Ishikawa (cell line): ENCODE measurements around the gene RNF39.

Experiments
- CEBPB ChIP-seq: IDR thresholded peaks from 2 replicates; pipeline ENCODE4 v1.6.1; 2012
- CREB1 ChIP-seq: IDR thresholded peaks from 2 replicates; pipeline ENCODE4 v1.6.1; 2012; ENCODE audit warnings: low read depth
- EGR1 ChIP-seq: IDR thresholded peaks from 2 replicates; pipeline ENCODE4 v1.6.1; 2012
- EP300 ChIP-seq: IDR thresholded peaks from 2 replicates; pipeline ENCODE4 v1.6.1; 2012; ENCODE audit warnings: borderline replicate concordance
- FOXM1 ChIP-seq: IDR thresholded peaks from 2 replicates; pipeline ENCODE4 v1.6.1; 2012; ENCODE audit warnings: low read depth, borderline replicate concordance
- NFIC ChIP-seq: IDR thresholded peaks from 2 replicates; pipeline ENCODE4 v1.6.1; 2012
- RAD21 ChIP-seq: IDR thresholded peaks from 2 replicates; pipeline ENCODE4 v1.6.1; 2012; ENCODE audit warnings: low read depth
- REST ChIP-seq: IDR thresholded peaks from 2 replicates; pipeline ENCODE4 v1.6.1; 2012; ENCODE audit warnings: low read depth, mild to moderate bottlenecking
- TAF1 ChIP-seq: IDR thresholded peaks from 2 replicates; pipeline ENCODE4 v1.6.1; 2012; ENCODE audit warnings: low read depth, mild to moderate bottlenecking
- TCF12 ChIP-seq: IDR thresholded peaks from 2 replicates; pipeline ENCODE4 v1.6.1; 2012; ENCODE audit warnings: low read depth
- TEAD4 ChIP-seq: IDR thresholded peaks from 2 replicates; pipeline ENCODE4 v1.6.1; 2012
- USF1 ChIP-seq: IDR thresholded peaks from 2 replicates; pipeline ENCODE4 v1.6.1; 2012
- YY1 ChIP-seq: IDR thresholded peaks from 2 replicates; pipeline ENCODE4 v1.6.1; 2012; ENCODE audit warnings: low read depth
- ZBTB7A ChIP-seq: IDR thresholded peaks from 2 replicates; pipeline ENCODE4 v1.6.1; 2012; ENCODE audit warnings: low read depth
- TF ChIP-seq, protein P1 (sequence below): IDR thresholded peaks from 2 replicates; pipeline ENCODE4 v1.6.1; 2012

Gene RNF39

DNA sequence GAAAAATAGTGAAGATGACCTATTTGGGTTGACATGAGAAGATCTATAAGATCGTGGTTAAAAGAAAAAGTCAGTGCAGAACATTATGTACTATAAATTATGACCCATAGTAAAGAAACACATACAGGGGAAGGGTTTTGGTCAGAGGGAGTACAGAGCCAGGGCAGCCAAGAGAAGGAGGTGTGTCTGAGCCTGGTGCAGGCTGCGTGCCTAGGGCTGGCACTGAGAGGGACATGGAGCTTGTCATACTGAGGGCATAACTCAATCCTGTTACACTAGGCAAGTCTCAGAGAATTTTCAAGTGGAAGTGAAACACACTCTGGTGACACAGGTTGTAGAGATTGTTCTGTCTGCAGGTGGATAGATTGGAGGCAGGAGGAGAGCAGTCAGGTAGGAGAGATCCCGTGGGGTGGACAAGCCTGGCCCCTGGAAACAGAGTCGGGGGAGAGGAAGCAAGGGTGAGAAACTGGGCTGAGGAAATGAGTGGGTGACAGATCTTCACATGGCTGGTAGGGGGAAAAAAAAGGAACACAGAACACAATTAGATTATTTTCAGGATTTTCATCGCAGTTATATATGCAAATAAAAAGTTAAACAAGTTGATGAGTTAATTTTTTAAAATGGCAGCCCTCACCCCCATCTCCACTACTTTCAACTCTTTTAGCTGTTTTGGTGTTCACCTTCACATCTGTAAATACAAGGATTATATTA lies 18.5 kb upstream of the RNF39 start:
- TF ChIP-seq TAF1 (no peak), ZBTB7A (no peak), YY1 (no peak), USF1 (no peak), NFIC (no peak)
- TF ChIP-seq, protein P1, sequence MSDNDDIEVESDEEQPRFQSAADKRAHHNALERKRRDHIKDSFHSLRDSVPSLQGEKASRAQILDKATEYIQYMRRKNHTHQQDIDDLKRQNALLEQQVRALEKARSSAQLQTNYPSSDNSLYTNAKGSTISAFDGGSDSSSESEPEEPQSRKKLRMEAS = no peak

GRCh38 chr6:30092852-30093543 lies 17.4 kb upstream of the RNF39 start:
- no peak for TF ChIP-seq EP300
- TF ChIP-seq YY1 = no peak
- TF ChIP-seq TCF12 = no peak
- no peak for TF ChIP-seq TEAD4
- TF ChIP-seq, protein P1 = no peak
- no peak for TF ChIP-seq FOXM1
- no peak for TF ChIP-seq CREB1
- no peak for TF ChIP-seq EGR1
- no peak for TF ChIP-seq RAD21
- TF ChIP-seq NFIC = no peak
- TF ChIP-seq USF1 = no peak

DNA sequence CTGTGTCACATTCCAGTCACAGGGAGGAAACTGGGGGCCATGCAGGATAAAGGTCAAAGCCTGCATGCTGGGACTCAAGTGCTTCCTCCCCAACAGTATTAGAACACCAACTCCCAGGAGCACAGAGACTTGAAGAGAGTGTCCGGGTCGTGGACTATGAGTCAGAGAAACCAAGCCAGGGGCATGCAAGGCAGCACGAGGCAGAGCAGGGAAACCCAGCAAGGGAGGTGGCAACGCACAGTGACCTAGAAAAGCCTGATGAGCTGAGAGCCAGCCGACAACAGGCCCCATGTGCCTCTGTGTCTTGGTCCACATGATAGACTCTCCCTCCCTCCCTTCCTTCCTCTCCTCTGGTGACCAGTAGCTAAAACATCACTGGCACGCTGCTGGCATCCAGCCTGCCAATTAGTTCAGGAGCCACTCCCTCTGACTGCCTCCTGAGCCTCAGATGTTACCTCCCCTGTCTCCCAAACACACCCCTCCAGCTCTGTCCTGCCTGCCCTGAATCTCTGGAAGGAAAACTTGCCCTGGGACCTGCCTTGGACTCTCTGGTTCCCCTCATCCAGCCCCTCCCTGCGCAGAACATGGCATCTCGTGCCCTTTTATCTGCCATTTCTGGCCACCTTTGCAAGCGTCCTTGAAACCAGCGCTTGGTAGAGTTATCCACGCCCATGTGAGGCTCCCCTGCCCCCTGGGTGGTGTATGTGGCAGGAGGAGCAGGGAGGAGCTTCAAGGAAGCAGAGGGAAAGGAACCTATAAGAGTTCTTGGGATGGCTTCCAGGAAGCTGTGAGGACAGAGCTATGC lies 16.2 kb upstream of the RNF39 start:
- TF ChIP-seq NFIC (peak; percentile 23; the same call in 1 of the 2 replicates), USF1 (no peak)
- TF ChIP-seq, protein P1 = peak; percentile 95

DNA sequence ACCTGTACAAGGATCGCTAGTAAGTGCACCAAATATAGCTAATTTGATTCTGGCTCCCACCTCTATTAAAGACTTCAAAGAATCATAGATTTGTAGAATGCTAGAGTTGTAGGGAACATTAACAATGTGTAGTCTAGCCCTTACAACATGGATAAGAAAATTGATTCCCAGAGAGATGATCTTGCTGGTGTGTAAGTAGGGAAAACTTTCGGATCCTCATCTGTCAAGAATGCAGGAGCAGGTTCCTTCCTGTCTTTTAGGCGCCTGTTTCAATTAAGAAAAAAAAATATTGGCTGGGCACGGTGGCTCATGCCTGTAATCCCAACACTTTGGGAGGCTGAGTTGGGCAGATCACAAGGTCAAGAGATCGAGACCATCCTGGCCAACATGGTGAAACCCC lies 12.3 kb upstream of the RNF39 start:
- TF ChIP-seq, protein P1 = no peak
- TF ChIP-seq TCF12 = no peak
- no peak for TF ChIP-seq EGR1
- TF ChIP-seq USF1 = no peak
- TF ChIP-seq NFIC = no peak
- TF ChIP-seq CEBPB = no peak
- TF ChIP-seq ZBTB7A = no peak
- TF ChIP-seq EP300 = no peak
- TF ChIP-seq TAF1 = no peak
- no peak for TF ChIP-seq TEAD4

DNA sequence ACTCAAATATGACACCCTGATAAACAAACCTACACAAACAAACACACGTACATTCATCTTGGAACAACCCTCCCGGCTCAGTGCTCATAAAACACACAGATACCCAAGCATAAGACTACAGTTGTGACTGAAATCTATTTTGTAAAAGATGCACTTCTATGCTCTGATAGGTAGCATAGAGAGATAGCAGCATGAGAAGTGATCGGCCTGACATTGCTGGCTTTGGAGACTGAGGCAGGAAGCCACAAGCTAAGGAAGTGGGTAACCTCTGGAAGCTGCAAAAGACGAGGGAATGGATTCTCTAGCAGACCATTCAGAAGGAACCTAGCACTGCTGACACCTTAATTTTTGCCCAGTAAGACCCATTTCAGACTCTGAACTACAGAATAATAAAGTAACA lies 1.6 kb upstream of the RNF39 start:
- TF ChIP-seq REST (no peak), TEAD4 (no peak), TCF12 (no peak), YY1 (no peak), RAD21 (no peak), ZBTB7A (no peak), EP300 (no peak), USF1 (no peak), NFIC (no peak), CREB1 (no peak), EGR1 (no peak), FOXM1 (no peak), TAF1 (no peak), CEBPB (no peak)
- TF ChIP-seq, protein P1 = no peak
